GM12864 (cell line): ENCODE results near the gene CLEC2D.
"Not testable (repeated sequence)": the region's sequence is repeated elsewhere in the genome, so short reads cannot be mapped to it uniquely, and the experiment has no call there.

Source experiments
- DNase-seq: peaks from one replicate; pipeline ENCODE4 v3.0.0-alpha.2; 2011; ENCODE audit warnings: low read depth
- H3K4me3 ChIP-seq: 2 replicates; pipeline ENCODE4 v1.5.1; 2011; ENCODE audit warnings: mild to moderate bottlenecking, low read depth, low read length, control low read depth
- CTCF ChIP-seq: IDR thresholded peaks from 2 replicates; pipeline ENCODE4 v1.5.1; 2011; ENCODE audit warnings: low read depth, mild to moderate bottlenecking, moderate library complexity, low read length, control low read depth, inconsistent platforms; ENCODE audit errors: missing control alignments

CLEC2D gene

GRCh38 chr12:9673404-9674225 lies 4.1 kb downstream of the CLEC2D start:
- no peak for DNase-seq
- H3K4me3 ChIP-seq, result peak overlapping the region; percentile 64
- TF ChIP-seq CTCF, result no peak

- peak overlapping the region; percentile 64; the same call in 1 of the 2 replicates for H3K4me3 ChIP-seq
Observed at GRCh38 chr12:9674226-9674590, 4.7 kb downstream of the CLEC2D start.

GRCh38 chr12:9682508-9682907 lies 13.0 kb downstream of the CLEC2D start:
- DNase-seq, H3K4me3 ChIP-seq: not testable (repeated sequence)

More at GRCh38 chr12:9674226-9674590, 4.7 kb downstream of the CLEC2D start:
- DNase-seq, result peak; percentile 38
- TF ChIP-seq CTCF, result no peak

- DNase-seq, H3K4me3 ChIP-seq: not testable (repeated sequence)
Observed at GRCh38 chr12:9682949-9683348, 13.4 kb downstream of the CLEC2D start.

- not testable (repeated sequence) for H3K4me3 ChIP-seq, DNase-seq
Observed at GRCh38 chr12:9685366-9685765, 15.9 kb downstream of the CLEC2D start.

GRCh38 chr12:9685915-9686314 lies 16.4 kb downstream of the CLEC2D start:
- DNase-seq, result no peak
- TF ChIP-seq CTCF, result no peak
- H3K4me3 ChIP-seq, result no peak overlapping the region

- no peak for TF ChIP-seq CTCF
- DNase-seq, result no peak
- no peak overlapping the region for H3K4me3 ChIP-seq
Observed at GRCh38 chr12:9687228-9687627, 17.7 kb downstream of the CLEC2D start.

GRCh38 chr12:9692909-9693308 lies 23.4 kb downstream of the CLEC2D start:
- H3K4me3 ChIP-seq, result no peak overlapping the region
- DNase-seq, result no peak
- no peak for TF ChIP-seq CTCF

GRCh38 chr12:9694241-9694640 lies 24.7 kb downstream of the CLEC2D start:
- no peak overlapping the region for H3K4me3 ChIP-seq
- DNase-seq, result no peak
- TF ChIP-seq CTCF, result no peak

- not testable (repeated sequence) for DNase-seq, H3K4me3 ChIP-seq
Observed at GRCh38 chr12:9695150-9695549, 25.6 kb downstream of the CLEC2D start.

GRCh38 chr12:9695661-9696060 lies 26.1 kb downstream of the CLEC2D start:
- not testable (repeated sequence) for DNase-seq, H3K4me3 ChIP-seq
